ENCODE data around the gene PITPNC1.

Gene PITPNC1

DNA sequence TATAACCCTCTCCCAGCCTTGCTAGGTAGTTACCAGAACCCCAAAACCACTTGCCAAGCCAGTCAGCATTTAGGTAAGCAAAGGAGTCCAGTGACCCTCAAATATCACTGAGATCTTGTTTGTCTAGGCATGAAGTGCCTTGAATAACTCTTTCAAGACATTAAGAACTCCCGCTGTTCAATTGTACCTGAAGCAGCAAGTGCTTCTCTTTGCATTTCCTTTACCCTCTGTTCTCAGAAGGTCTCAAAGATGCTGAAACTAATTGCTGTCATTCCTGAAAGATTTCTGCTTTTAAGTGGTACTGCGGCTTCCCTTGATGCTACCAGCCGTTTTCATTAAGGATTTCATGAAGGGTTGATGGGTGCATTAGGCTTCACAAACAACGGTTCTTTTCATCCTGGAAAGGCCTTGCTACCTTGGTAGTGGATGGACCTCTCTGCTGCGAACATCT, 142.7 kb downstream of the PITPNC1 start:
- no peak for DNase-seq

DNA sequence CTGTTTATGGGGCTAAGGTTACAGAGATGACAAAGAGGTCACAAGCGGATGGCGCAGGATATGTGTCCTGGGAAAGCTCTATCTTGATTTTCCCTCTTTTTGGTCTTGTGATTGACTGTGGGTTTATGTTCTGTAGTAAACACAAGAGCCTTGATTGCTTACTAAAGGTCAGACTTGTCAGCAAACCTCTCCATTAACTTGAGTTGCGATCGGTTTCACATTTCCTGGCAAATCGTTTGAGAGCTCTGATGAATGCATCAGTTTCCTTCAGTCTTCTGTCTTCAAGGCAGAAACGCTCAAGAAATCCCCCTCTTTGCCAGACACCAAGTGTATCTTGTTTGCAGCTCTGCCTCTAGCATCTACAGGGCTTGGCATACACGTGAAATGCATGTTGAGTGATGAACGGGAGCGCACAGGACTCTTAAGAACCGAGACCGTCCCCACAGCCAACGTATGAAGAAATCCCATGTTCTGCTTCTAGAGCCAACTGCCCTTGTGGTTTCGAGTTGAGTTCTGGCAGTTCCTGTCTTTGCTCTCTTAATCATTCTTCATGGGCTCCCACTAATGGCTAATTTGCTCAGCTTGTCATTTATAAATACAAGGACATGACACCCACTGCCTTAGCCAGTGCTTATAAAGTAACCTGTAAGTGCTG, 143.3 kb downstream of the PITPNC1 start:
- DNase-seq, result no peak

GRCh38 chr17:67520916-67521774, 144.1 kb downstream of the PITPNC1 start:
- DNase-seq, result no peak

DNA sequence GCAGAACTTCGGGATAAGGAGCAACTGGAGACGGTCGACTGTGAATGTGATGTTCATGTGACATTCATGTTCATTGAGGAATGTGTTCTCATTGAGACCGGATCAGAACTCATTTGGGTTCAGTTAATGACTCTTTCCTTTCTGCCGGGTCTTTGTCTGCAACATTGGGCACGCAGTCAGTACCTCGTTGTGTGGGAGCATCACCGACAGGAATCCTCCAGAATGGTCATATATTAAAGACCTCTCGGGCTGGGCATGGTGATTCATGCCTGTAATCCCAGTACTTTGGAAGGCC, 144.6 kb downstream of the PITPNC1 start:
- DNase-seq, result no peak

- no peak for DNase-seq
Measured at GRCh38 chr17:67523101-67523500, 146.0 kb downstream of the PITPNC1 start.

- DNase-seq, result no peak
Measured at GRCh38 chr17:67525239-67526135, 148.4 kb downstream of the PITPNC1 start.

GRCh38 chr17:67526700-67527099, 149.6 kb downstream of the PITPNC1 start:
- no peak for DNase-seq

GRCh38 chr17:67528751-67529436, 151.8 kb downstream of the PITPNC1 start:
- DNase-seq, result no peak

GRCh38 chr17:67531291-67531690, 154.2 kb downstream of the PITPNC1 start:
- peak; percentile 30 for DNase-seq

DNA sequence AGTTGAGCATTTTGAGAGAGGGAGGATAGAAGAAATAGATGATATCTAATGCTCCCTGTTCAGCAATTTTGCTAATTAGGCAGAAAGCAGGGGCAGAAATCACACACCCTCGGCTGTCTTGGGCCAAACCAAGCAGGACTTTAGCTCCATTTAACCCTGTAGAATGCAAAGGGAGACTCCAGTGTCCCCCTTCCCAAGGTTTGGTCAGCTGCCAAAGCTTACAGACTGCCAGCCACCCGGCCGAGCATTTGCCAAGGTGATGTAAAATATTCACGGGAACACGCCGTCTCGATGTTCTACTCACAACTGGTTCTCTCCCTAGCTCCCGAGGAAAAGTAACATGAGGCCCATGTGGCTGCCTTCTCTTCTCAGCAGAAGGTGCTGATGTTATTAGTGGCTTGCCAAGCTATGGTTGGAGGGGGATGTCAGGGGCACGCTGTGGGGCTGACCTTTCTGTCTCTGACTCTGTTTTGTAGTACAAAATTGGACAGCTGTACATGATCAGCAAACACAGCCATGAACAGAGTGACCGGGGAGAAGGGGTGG, 155.3 kb downstream of the PITPNC1 start:
- DNase-seq, result no peak

DNA sequence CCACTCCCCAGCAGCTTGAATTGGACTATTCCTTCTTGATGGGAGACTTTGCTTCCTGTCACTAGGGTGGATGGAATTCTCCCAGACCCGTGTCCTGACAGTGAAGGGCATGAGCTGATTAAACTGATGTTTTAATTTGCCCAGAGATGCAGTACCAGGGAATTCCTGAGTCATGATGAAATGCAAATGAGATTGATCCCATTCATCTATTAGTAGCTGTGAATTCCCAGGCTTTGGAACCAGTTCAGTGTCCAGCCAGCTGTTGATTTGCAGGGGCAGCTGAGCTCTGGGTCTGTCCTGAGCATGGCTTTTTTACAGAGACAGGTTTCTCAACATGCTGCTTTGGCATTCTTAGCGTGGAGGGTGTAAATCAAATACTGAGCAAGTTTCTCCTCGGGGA, 157.9 kb downstream of the PITPNC1 start:
- DNase-seq, result no peak

- DNase-seq, result no peak
Measured at GRCh38 chr17:67542219-67543114, 165.4 kb downstream of the PITPNC1 start.

DNA sequence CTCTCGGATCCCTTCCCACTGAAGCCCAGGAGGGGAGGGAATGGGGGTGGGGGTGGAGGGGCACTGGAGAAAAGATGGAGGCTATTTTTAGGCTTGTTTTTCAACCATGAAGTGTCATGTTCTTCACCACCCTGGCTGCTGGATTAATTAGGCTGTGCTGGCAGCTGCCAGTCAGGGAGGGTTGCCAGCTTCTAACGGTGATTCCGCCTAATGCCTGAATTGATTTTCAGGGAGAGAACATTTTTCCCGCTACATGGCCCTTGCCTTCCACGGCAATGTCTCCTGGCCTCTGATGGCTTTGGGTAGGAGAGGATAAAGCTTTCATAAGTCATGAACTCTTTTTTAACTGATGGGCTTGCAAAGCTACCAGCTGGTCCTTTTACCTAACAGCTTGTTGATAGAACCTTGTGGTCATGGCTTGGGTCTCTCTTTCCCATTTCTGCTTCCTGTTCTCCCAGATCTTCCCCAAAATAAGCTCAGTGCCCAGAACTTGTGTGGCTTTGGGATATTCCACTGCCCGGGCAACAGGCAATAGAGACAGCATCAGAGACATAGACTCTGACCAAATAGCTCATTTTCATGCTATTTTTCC, 167.4 kb downstream of the PITPNC1 start:
- peak; percentile 89 for DNase-seq

- no peak for DNase-seq
Measured at GRCh38 chr17:67546578-67547527, 169.8 kb downstream of the PITPNC1 start.

- no peak for DNase-seq
Measured at GRCh38 chr17:67548693-67549092, 171.6 kb downstream of the PITPNC1 start.

DNA sequence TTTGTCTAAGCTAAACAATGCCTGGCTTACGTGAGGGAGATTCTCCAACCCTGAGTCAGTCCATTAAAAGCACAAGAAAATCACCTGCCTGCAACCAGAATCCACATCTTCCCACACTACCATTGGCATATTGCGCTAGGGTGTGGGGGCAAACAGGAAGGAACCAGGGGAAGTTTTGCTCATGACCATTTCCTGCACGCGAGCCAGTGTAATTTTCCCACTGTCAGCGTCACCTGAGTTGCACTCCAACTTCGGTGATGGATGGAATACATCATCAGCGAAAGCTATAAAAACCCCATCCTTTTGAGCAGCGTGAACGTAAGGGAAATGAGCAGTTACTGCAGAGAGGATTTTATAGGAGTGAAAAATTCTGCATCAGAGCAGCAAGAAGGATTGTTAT, 172.7 kb downstream of the PITPNC1 start:
- DNase-seq, result no peak

DNA sequence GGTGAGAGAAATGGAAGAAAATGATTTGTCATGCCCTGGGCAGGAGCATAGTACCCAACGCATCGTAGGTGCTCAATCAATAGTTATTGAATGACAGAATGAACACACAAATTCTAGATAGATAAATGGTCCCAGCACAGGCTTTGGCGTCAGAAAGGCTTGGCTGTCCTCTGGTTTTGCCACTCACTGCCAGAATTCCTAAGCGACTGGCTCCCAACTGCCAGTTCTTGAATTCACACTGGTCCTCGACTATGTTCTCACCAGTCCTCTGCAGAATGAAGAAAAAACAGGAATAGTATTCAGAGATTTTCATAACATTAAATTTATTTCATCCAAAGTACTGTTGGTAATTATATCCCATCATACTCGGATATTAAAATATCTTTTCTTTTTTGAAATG, 177.6 kb downstream of the PITPNC1 start:
- no peak for DNase-seq

- no peak for DNase-seq
Measured at GRCh38 chr17:67555855-67556254, 178.8 kb downstream of the PITPNC1 start.

- no peak for DNase-seq
Measured at GRCh38 chr17:67557052-67557845, 180.2 kb downstream of the PITPNC1 start.
